Cerebellar nuclear complex (tissue), 1 donor: Measurements from ENCODE around the gene DOCK3.
"Not testable (repeated sequence)": the region's sequence is repeated elsewhere in the genome, so short reads cannot be mapped to it uniquely, and the experiment has no call there.

Experiments
- DNase-seq, 2 experiments: peaks; one replicate each; lab custom pipeline; 2025; lab: John Stamatoyannopoulos, UW

The DOCK3 gene

DNA sequence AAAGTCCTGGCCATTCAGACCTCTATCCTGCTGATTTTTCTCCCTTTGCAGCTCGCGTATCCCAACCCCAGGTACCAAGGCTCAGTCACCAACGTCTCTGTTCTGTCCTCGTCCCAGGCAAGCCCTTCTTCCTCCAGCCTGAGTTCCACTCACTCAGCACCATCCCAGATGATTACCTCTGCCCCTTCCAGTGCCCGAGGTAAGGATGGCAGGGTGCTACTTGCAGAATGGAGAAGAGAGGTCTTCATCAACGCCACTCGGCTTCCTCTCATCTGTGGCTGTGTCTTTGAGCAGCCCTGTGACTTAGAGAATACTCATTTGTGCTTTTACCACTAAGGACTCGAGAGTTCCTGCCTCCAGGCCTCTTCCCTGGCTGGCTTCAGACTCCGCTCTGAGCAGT is 687.7 kb downstream of the DOCK3 start:
- no peak for DNase-seq

DNA sequence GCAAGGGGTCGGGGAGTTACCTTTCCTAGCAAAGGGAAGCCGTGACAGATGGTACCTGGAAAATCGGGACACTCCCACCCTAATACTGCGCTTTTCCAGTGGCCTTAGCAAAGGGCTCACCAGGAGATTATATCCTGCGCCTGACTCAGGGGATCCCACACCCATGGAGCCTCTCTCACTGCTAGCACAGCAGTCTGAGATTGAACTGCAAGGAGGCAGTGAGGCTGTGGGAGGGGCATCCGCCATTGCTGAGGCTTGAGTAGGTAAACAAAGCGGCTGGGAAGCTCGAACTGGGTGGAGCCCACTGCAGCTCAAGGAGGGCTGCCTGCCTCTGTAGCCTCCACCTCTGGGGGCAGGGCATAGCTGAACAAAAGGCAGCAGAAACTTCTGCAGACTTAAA is 693.5 kb downstream of the DOCK3 start:
- not testable (repeated sequence) for DNase-seq

DNA sequence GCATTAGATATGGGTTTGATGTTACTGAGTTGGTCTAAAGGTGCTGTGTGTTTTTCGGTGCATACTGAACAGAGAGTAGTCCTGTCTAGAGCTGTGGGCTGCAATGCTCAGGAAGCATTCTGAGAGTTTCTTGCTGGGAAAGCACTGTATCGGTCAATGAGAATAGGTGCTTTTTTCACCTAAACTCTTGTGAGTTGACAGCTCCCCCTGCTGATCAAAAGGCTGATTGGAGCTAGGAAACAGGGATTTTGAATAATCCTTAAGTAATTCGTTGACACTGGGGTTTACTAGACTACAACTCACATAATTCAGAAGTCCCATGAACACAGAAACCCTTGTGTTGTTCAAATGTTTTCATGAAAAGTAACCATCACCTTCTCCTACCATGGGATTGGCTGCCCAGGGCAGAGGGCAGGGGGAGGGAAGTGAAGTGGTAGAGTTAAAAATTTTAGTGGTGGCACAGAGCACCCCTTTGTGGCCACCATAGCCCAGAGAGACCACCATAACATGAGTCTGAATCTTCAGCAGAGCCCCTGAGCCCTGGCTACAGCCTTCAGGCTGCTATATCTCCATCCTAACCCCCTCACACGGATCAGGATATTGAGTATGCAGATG is 697.3 kb downstream of the DOCK3 start:
- peak in 1 of 2 experiments; percentile 10 for DNase-seq

DNA sequence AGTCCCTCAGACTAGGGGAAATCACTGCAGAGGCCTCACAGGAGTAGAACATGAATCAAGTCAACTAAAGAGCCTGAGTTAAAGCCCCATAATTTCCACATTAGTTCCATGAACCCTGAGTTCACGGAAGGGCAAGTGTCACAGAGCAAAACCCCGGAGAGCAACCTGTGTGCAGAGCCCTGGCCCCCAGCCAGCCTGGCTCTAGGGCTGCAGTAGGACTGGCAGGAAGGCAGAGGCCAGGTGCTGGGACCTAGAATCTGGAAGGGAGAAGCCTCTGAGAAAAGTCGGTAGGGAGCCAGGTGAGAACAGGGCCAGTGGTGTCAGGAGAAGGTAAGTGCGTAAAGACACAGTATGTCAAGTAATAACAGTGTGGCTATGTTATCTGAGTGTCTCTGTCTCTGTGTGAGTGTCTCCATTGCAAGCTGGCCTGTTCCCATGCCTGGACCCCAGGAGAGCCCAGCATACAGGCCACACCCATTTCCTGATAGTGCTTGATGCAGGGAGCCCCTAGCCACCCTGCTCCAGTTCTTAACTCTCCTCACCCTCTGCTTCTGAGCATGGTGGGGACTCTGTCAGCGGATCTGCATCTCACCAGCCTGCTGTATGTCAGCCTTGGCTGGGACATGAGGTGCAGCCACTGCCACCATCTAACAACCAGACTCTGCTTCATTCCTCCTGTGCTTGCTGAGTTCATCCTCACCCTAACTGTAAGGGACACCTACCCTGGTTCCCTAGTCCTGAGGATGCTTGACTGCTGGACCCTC is 699.1 kb downstream of the DOCK3 start:
- DNase-seq: no peak

DNA sequence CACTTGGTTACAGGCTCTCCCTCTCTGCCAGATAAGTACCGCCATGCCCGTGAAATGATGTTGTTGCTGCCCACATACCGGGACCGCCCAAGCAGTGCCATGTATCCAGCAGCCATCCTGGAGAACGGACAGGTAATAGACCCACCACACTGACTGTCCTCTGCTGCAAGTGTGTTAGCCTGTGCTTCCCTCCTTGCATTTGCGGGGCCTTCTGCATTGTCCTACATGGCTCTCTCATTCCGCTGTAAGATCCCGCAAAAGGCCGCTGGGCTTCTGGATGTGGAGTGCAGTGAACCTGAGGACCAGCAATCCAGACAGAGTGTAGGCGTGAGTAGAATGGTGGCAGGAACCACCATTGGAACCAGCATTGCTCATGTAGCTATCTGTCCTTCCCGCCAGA is 699.7 kb downstream of the DOCK3 start:
- no peak for DNase-seq

DNA sequence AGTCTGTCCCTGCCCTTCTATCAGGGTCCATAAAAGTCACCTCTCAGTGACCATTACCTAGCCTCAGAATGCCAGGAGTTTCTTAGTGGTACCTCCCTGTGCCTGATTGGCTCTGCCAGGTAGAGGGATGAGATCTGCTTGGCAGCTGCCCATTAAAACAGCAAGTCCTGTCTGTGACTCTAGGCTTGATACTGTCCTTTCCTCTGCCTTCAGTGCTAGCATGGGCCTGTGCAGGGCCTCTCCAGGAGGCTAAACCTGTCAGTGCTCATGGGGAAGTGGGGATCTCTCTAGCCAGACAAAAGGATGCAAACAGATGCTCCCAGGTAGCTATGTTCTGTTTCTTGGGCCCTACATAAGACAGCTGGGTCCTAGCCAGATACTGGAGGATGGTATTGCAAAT is 700.4 kb downstream of the DOCK3 start:
- DNase-seq: peak in 1 of 2 experiments; percentile 6

DNA sequence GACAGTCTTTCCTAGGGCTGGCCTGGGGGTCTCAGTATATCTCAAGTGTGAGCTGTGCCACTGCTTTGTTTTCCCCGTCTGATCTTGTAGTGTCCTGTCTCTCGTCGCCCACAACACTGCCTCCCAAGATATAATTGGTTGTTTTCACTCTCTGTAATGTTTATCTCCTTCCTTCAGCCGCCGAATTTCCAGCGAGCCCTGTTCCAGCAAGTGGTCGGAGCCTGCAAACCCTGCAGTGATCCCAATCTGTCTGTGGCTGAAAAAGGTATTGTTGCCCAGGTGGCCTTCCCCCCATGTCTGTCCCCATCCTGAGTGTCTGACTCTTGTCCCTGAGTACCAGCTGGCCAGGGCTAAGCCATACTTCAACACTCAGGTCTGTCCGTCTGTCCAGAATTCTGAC is 700.8 kb downstream of the DOCK3 start:
- DNase-seq: peak in 1 of 2 experiments; percentile 9

DNA sequence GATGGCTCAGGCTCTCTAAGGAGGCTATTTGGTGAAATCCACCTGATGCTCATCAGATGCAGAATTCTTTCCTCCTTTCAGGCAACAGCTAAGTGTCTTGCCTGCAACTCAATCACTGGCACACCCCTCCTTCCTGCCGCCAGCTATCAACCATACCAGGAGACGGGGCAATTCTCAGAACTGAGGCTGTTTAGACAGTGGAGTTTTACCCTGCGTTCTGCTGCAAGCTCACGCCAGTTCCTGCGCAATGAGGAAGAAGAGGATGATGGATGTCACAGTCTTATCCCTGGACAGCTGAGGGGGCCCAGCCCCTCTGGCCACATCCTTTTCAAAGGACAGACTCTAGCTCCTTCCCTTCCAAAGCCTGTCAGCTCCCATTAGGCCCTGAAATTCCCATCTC is 703.3 kb downstream of the DOCK3 start:
- DNase-seq: no peak

DNA sequence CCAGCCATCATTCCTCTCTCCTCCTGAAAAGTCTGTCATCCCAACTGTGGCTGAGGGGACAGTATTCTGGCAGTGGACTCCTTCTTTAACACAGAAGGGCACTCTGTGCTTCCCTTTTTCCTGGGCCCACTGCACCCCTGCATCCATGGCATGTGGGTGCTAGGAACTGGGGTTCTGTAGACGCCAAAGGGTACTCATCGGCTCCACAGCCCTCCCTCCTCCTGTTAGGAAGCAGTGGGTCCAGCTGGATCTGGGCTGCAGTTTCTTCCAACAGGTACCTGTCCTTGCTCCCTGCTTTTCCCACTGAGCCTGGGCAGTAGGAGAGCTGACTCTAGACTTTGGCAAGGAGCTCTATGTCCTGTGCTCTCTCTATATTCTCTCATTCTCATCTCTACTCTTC is 704.0 kb downstream of the DOCK3 start:
- DNase-seq: no peak

DNA sequence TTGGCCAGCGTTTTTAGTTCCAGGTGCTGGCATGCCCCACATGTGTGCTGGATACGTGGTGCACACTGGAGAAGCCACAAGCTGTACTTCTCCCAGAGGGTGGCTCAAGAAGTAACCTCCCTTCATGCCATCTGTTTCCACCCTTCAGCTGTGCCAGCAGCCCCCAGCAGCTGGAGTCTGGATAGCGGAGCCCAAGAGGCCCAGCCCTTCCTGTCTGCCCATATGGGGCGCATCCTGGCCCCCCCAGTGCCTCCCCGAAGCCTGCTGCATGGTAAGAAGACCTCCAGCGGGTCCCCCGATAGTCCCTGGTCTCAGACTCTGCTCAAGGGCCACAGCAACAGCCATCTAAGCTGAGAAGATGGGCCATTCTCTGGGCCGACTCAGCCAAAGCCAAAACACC is 704.6 kb downstream of the DOCK3 start:
- DNase-seq: no peak

DNA sequence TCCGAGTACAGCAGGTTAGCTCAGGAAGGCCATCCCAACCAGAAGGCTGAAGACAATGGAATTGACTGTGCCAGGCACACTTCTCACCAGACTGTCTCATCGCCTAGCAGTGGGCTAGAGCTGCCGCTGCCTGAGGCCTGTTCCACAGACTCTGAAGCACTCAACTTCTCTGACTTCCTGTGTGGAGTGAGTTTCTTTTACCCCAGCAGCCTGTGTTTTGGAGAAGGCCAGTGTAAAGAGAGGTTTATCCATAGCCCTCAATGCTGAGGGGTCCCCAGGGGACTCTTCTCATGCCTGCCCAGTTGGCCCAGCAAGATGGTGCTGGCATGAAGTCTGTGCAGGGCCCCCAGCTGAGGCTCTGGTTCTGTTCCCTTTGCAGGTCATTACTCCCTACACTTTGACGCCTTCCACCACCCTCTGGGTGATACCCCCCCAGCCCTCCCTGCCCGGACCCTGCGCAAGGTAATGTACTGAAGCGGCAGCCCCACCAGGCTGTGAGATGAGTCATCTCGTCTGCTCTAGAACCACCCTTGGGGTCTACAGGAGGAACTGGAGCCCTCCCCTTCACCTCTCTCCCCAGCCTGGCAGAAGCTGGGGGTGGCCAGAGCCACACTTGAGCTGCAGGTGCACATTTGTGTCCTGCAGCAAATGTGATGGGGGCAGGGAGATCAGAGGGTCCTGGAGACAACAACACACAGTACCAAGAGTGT is 705.2 kb downstream of the DOCK3 start:
- no peak for DNase-seq

DNA sequence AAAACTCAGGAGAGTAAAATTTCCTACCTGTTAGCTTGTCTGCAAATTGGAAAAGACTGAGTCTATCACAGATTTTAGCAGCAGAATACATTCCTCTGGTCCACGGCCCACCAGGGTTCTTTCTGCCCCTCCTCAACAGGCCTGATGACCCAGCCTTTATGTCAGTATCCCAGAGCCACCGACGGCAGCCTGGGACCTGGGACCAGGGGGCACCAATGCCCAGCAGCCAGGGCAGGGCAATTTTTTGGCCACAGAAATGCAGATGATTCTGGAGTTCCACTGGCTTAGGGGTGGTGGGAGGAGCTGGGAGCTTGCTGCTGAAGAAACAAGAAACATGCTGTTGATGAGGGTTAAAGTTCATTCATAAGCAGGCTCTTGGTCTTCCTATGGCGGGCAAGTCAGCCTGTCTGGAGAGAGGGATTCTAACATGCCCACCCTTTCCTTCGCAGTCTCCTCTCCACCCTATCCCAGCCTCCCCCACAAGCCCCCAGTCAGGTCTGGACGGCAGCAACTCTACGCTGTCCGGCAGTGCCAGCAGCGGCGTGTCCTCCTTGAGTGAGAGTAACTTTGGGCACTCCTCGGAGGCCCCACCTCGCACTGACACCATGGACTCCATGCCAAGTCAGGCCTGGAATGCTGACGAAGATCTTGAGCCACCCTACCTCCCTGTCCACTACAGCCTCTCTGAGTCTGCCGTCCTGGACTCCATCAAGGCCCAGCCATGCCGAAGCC is 706.0 kb downstream of the DOCK3 start:
- no peak for DNase-seq

DNA sequence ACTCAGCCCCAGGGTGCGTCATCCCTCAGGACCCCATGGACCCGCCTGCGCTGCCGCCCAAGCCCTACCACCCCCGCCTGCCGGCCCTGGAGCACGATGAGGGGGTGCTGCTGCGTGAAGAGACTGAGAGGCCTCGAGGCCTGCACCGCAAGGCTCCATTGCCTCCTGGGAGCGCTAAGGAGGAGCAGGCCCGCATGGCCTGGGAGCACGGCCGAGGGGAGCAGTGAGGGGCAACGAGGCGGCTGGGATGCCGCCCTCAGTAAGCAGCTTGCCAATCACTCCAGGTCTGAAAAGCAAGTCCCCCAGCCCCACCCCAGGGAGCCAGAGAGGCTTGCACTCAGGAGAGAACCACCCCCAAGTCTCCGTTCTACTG is 706.6 kb downstream of the DOCK3 start:
- no peak for DNase-seq

DNA sequence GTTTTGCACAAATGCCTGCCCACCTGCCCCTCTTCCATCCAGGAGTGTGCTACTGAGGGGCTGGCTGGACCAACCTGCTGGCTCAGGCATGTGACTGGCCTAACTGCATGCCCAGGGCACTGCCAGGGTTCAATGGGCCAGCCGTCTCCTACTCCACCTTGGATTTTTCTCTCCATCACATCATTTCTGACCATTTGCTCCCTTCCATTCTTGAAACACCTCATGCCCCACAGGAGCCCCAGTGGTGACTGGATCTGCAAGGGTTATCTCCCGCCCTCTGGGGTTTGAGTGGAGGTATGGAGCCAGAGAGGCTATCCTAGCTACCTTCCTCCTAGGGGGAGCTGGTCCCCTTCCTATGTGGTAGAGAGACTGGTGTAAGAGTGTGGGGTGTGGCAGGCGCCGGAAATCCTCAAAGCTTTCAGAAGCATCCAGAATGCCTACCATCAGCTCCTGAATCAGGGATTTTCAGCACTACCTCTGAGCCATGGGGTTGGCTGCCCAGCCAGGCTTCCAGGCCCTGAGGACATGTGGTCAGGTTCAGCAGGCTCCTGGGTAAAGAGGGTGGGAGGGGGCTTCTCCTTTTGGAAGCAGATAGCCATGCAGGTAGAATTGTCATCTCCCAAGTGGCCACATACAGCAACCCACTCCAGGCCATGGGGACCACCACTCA is 707.5 kb downstream of the DOCK3 start:
- no peak for DNase-seq

DNA sequence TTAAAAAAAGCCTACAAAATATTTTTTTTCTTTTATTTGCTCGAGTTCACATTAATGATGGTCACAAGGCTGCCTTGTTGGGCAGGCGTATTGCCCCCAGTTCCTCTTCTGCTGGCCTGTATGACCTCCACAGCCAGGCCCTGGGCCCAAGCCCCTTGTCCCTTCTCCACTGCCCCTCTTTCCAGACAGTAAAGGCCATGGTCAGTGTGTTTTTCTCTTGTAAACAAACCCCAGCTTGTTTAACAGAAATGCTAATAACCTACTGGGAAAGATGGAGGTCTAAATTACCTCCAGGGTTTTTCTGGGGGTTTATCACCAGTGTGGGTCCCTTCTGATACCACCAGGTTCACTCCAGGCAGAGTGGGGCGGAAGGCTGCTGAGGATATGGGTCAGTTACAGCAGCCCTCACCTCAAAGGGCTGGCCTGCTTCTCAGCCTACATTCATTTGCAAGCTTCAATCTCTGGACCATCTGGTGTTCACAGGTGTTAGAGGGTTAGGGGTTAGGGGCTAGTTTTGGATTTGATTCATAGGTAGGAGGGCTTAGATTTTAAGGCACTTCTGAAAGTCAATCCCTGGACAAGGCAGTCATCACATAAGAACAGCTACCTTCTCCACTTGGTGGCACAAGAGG is 708.3 kb downstream of the DOCK3 start:
- no peak for DNase-seq

DNA sequence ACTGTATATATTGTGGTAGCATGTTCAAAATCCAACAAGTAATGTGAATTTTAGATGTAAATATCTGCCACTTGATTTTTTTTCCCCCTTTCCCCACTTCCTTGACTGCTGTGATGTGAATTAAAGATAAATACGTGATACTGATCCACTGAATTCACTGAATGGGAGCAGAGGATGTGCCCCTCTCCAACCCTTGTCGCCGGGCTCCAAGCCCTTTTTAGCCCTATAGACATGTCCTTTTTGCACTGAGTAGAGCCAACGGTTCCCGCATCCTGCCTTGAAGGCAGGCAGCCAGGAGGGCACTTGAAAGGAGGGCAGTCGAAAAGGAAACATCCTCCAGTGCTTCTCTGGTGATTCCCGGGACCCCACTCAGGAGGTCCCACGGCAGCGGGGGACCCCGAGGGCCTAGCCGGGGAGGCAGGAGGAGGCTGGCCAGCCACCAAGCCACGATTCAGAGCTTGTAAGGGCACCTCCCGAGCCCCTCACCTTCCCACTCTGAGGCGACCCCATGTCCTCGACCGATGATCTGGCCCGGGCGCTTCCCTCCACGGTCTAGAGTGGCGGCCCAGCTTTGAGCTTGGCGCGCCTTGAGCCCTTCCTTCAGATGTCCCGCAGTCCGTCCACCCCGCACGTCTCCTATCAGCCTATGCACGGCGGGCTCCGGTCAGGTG is 709.5 kb downstream of the DOCK3 start:
- DNase-seq: no peak

DNA sequence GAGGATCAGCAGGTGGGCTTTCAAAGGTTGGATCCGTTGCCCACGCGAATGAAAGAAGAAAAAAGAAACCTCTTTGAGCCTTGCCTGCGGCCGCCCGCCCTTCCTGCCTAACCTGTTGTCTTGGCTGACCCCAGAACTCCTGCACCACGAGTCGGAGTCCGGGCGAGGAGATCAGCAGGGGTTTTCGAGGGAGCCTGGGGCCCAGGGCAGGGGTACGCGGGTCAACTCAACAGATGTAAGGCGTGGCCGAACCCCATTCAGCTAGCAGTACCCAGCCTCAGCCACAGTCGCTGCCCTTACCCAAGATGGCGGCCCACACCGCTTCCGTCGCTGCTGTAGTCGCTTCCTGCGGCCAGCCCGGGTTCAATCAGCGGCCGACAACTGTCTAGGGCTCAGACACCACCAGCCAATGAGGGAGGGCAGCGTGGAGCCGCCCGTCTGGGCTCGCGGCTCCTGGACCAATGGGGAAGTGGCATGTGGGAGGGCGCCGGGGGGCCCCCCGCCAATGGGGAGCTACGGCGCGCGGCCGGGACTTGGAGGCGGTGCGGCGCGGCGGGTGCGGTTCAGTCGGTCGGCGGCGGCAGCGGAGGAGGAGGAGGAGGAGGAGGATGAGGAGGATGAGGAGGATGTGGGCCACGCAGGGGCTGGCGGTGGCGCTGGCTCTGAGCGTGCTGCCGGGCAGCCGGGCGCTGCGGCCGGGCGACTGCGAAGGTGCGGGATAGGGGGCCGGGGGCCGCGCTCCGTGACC is 710.2 kb downstream of the DOCK3 start, which contains the start of gene MANF:
MANF (plus strand) TSS at position 566 of the 748 bp plus-strand sequence; CDS start at position 618, 52 bp downstream.
- DNase-seq: peak; percentile 88 to 96

DNA sequence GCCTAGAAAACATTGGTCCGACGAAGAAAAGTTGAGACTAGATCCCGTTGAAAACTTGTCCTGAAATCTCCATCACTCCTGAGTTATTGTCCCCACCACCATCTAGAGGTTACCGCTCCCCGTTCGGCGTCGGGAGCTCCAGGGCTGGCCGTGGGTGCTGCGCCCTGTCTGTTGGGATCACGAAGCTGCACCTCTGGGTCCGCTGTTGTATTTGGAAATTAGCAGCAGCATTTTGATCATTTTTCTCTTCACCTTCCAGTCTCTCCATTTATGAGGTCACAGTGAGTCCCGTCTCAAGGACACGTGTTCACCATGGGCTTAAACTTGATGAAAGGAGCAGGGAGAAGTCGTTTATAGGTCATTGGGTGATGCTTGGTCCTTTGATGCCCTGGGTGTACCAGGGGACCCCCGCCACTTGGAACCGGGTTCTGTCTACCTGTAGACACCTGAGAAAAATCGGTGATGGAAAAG is 710.9 kb downstream of the DOCK3 start:
- no peak for DNase-seq

DNA sequence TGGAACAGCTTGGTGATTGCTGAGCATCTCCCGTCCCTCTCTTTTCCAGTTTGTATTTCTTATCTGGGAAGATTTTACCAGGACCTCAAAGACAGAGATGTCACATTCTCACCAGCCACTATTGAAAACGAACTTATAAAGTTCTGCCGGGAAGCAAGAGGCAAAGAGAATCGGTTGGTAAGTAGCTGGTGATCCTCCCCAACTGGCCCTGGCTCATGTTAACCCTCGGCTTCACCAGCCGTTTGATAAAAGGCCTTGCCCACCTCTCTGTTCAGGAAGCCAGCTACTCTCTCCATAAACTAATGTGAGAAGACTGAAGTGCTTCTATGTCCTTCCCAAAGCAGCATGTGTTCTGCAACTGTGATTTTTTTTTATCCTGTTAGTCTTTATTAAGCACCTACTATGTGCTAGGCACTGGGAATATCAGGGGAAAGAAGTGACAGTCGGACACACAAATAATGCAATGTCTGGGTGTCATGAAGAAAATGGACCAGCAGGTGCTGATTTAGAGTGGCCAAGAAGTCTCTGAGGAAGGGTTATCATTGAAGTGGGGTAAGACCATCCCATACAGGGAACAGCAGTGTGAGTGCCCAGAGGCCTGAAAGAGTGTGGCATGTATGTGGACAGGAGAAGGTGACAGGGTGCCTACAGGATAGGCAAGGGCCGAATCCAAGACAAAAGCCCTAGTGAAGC is 711.6 kb downstream of the DOCK3 start:
- DNase-seq: no peak
